ENCODE measurements around the gene HMX1. TPM values are rescaled to one million over a fixed set of nuclear protein-coding genes. Genes with fewer than 3 reads are reported as not detected.

Gene HMX1
- total and polyA plus RNA-seq, 2 donors (not counting 3 experiments of a cell fraction or from before 2014, with no cell fraction given): not detected

- Histone ChIP-seq H4K20me1 (replicated peaks; ENCODE audit: control insufficient read depth, extremely low read depth, insufficient read depth, low read length) (no peaks in the 10 kb centered on the region), H2AFZ (ENCODE audit: low read depth, low read length) (no peak overlapping the region), H3K9ac (replicated peaks; ENCODE audit: extremely low read depth, insufficient read depth, low read length) (no peak overlapping the region), H3K4me2 (ENCODE audit: insufficient read depth, low read length) (no peak overlapping the region), H3K27ac (ENCODE audit: insufficient read depth, low read depth, low read length) (no peak overlapping the region), H3K36me3 (ENCODE audit: control insufficient read depth in 2 of 2, extremely low read depth in 1 of 2, insufficient read depth in 2 of 2, low read length in 2 of 2) (no peaks in the 10 kb centered on the region), H3K79me2 (ENCODE audit: control insufficient read depth, insufficient read depth, low read length) (no peaks in the 10 kb centered on the region), H3K9me3 (replicated peaks; ENCODE audit: control insufficient read depth, insufficient read depth, low read length) (no peaks in the 10 kb centered on the region), H3K9me1 (replicated peaks; ENCODE audit: control insufficient read depth, extremely low read depth, insufficient read depth, low read length) (no peaks in the 10 kb centered on the region), H3K27me3 (ENCODE audit: control insufficient read depth in 2 of 2, insufficient read depth in 2 of 2, low read length in 2 of 2) (peaks cover 53 to 73% of the 10 kb centered on the region in 2 experiments), H3K4me1 (ENCODE audit: control insufficient read depth, extremely low read depth, insufficient read depth, low read length) (no peaks in the 10 kb centered on the region), H3K4me3 (replicated peaks in 1 of 3; ENCODE audit: insufficient read depth in 1 of 3, low read depth in 1 of 3, low read length in 3 of 3) (no peak overlapping the region)
- no peak for DNase-seq (ENCODE audit: low read depth, low spot score)
- dilution Hi-C loops (cut with MboI; ENCODE audit: extremely low pct_ligation_motif_present, low sequenced_read_pairs) (no loop called here), intact Hi-C loops (cut with micrococcal nuclease) (no loop called here)
- BruUV-seq (replicated peaks): no TSS peak
- ChIA-PET POLR2A (no interaction called here), CTCF (interaction anchor here (1.2 kb wide), 1 partner anchor 15 kb away, joined by 3 read pairs; no protein-coding TSS in a partner anchor)
- TF ChIP-seq POLR2AphosphoS5 (IDR thresholded peaks at IDR 0.05; ENCODE audit: insufficient read depth, low read depth, low read length) (no peak), GATA2 (IDR thresholded peaks at IDR 0.05; ENCODE audit: insufficient read depth, insufficient read length, low read depth, low read length) (no peak), EZH2 (IDR thresholded peaks at IDR 0.05; ENCODE audit: borderline replicate concordance, low read depth, low read length, severe bottlenecking) (no peak), POLR2A (IDR thresholded peaks at IDR 0.05; ENCODE audit: low read depth, low read length) (no peak), MYC (IDR thresholded peaks at IDR 0.05; ENCODE audit: low read depth, low read length) (no peak), JUN (IDR thresholded peaks at IDR 0.05; ENCODE audit: borderline replicate concordance, insufficient read depth, insufficient read length, low read depth) (no peak), FOS (IDR thresholded peaks at IDR 0.05; ENCODE audit: borderline replicate concordance, insufficient read depth, low read length) (no peak), MAX (IDR thresholded peaks at IDR 0.05; ENCODE audit: insufficient read depth, insufficient read length) (no peak), CTCF (IDR thresholded peaks at IDR 0.05; ENCODE audit: extremely low read depth in 1 of 2, insufficient read depth in 1 of 2, low read depth in 1 of 2, low read length in 2 of 2) (no peak)
- no peak for FAIRE-seq
Observed at GRCh38 chr4:8874896-8875680, 3.4 kb upstream of the HMX1 start.
